Breast epithelium (tissue), 4 donors: ENCODE results near the gene GSG1. TPM values are rescaled to one million over a fixed set of nuclear protein-coding genes. Genes with fewer than 3 reads are reported as not detected.
"Not testable (repeated sequence)": the region's sequence is repeated elsewhere in the genome, so short reads cannot be mapped to it uniquely, and the experiment has no call there.

Source experiments
- DNase-seq, 2 donors: peaks; one replicate each; pipeline ENCODE4 v3.0.0-alpha.2; 2019; ENCODE audit warnings: low spot score in 2 of 2
- H3K27ac ChIP-seq, 2 donors: fragments of 200-600 bp; sonication (generic) in 1 of 2; one replicate each; pipeline ENCODE4 v1.5.1; 2016 to 2019; ENCODE audit warnings: mild to moderate bottlenecking in 1 of 2
- H3K27me3 ChIP-seq, 2 donors: fragments of 200-600 bp; sonication (generic) in 1 of 2; one replicate each; pipeline versions ENCODE4 v1.5.1 to v1.6.0; 2017 to 2019; ENCODE audit warnings: control low read depth in 1 of 2, mild to moderate bottlenecking in 1 of 2
- H3K36me3 ChIP-seq: fragments of 200-600 bp; one replicate; pipeline ENCODE4 v1.5.1; 2019
- H3K4me1 ChIP-seq, 2 donors: fragments of 200-600 bp; sonication (generic); one replicate each; pipeline ENCODE4 v1.5.1; 2016 to 2019; ENCODE audit warnings: control low read depth in 1 of 2
- H3K4me3 ChIP-seq, 3 donors: fragments of 200-600 bp; sonication (generic); 1 replicate in 2 of 3; 2 replicates in 1 of 3; pipeline ENCODE4 v1.5.1; 2016 to 2019; ENCODE audit warnings: mild to moderate bottlenecking in 3 of 3, moderate library complexity in 2 of 3
- H3K9me3 ChIP-seq, 2 donors: fragments of 200-600 bp; sonication (generic) in 1 of 2; one replicate each; pipeline ENCODE4 v1.5.1; 2016 to 2019; ENCODE audit warnings: control low read depth in 1 of 2
- CTCF ChIP-seq, 3 donors: fragments of 450-650 bp; IDR thresholded peaks; one replicate each; pipeline ENCODE4 v1.5.1; 2016 to 2017; ENCODE audit warnings: antibody characterized with exemption in 3 of 3, mild to moderate bottlenecking in 3 of 3, moderate library complexity in 3 of 3
- POLR2A ChIP-seq: fragments of 450-650 bp; IDR thresholded peaks from one replicate; pipeline ENCODE4 v1.6.1; 2016; ENCODE audit warnings: antibody characterized with exemption, mild to moderate bottlenecking, moderate library complexity
- POLR2AphosphoS5 ChIP-seq, 3 donors: sonication (generic); formaldehyde crosslinking; IDR thresholded peaks; one replicate each; pipeline ENCODE4 v1.6.1; 2017; ENCODE audit warnings: antibody characterized with exemption in 3 of 3
- intact Hi-C: fragments of 100-400 bp; cut with DNase I; formaldehyde crosslinking; loops from one replicate; pipeline ENCODE4 v1.15.1; 2023; ENCODE audit warnings: low total_unique reads
- total RNA-seq, 3 donors: library from RNA; depleted of rRNA; stranded (reverse); fragments of >200 nt; gene quantifications; one replicate each; pipeline ENCODE4 v1.1.0, GENCODE V29; 2016

The GSG1 gene
- total RNA-seq, 3 donors from 2014 or later, result not detected

- no peak for DNase-seq
- no peak overlapping the region for H3K4me3 ChIP-seq
- no peaks in the 10 kb centered on the region for H3K9me3 ChIP-seq
- intact Hi-C loops, result no loop called here
- H3K27me3 ChIP-seq, result no peaks in the 10 kb centered on the region
- H3K27ac ChIP-seq, result no peak overlapping the region
- TF ChIP-seq POLR2A, result no peak
- TF ChIP-seq CTCF (IDR thresholded peaks at IDR 0.05), result no peak
- TF ChIP-seq POLR2AphosphoS5 (IDR thresholded peaks at IDR 0.05), result no peak
- no peaks in the 10 kb centered on the region for H3K4me1 ChIP-seq
- no peaks in the 10 kb centered on the region for H3K36me3 ChIP-seq
These were observed 37.5 kb downstream of the GSG1 start for GRCh38 chr12:13066014-13066413.

- TF ChIP-seq POLR2A, result no peak
- no peak for TF ChIP-seq CTCF (IDR thresholded peaks at IDR 0.05)
- TF ChIP-seq POLR2AphosphoS5 (IDR thresholded peaks at IDR 0.05), result no peak
- no peak for DNase-seq
- no peak overlapping the region for H3K4me3 ChIP-seq
- H3K27me3 ChIP-seq, result no peaks in the 10 kb centered on the region
- no peaks in the 10 kb centered on the region for H3K4me1 ChIP-seq
- H3K9me3 ChIP-seq, result no peaks in the 10 kb centered on the region
- peak overlapping the region in 1 of 2 donors; percentile 38 for H3K27ac ChIP-seq
- no peaks in the 10 kb centered on the region for H3K36me3 ChIP-seq
- intact Hi-C loops, result no loop called here
These were observed 40.8 kb downstream of the GSG1 start for GRCh38 chr12:13062669-13063068.

DNA sequence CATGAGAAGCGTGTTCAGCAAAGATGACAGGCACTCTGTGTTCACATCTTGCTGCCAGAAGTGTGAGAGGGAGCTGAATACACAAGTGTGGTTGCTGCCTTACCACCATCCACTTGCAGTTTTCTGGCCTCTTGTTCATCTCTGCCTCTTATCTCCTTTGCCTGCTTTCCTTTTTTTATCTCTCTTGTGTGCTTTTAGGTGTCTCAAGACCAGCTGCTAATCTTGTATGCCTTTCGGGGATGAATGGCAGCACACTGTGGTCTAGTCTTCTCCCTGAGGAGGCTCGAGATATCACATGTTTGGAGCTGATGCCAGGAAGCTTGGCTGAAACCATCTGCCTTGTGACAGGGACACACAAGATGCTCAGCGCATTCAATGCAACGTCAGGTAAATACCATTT lies 42.1 kb downstream of the GSG1 start:
- no peaks in the 10 kb centered on the region for H3K36me3 ChIP-seq
- TF ChIP-seq POLR2AphosphoS5 (IDR thresholded peaks at IDR 0.05) (no peak), POLR2A (no peak), CTCF (IDR thresholded peaks at IDR 0.05) (no peak)
- intact Hi-C loops, result no loop called here

GRCh38 chr12:13060581-13060980 lies 42.9 kb downstream of the GSG1 start:
- no peak for DNase-seq
- H3K27me3 ChIP-seq, result no peaks in the 10 kb centered on the region
- no peaks in the 10 kb centered on the region for H3K36me3 ChIP-seq
- intact Hi-C loops, result no loop called here
- H3K4me1 ChIP-seq, result no peaks in the 10 kb centered on the region
- no peak overlapping the region for H3K27ac ChIP-seq
- H3K4me3 ChIP-seq, result no peak overlapping the region
- no peaks in the 10 kb centered on the region for H3K9me3 ChIP-seq
- TF ChIP-seq POLR2AphosphoS5 (IDR thresholded peaks at IDR 0.05) (no peak), POLR2A (no peak), CTCF (IDR thresholded peaks at IDR 0.05) (no peak)

More for the DNA sequence above, 42.1 kb downstream of the GSG1 start:
- no peak for DNase-seq
- Histone ChIP-seq H3K4me3 (no peak overlapping the region), H3K27ac (peak overlapping the region; percentile 22 to 38), H3K9me3 (no peaks in the 10 kb centered on the region), H3K4me1 (no peaks in the 10 kb centered on the region), H3K27me3 (no peaks in the 10 kb centered on the region)

DNA sequence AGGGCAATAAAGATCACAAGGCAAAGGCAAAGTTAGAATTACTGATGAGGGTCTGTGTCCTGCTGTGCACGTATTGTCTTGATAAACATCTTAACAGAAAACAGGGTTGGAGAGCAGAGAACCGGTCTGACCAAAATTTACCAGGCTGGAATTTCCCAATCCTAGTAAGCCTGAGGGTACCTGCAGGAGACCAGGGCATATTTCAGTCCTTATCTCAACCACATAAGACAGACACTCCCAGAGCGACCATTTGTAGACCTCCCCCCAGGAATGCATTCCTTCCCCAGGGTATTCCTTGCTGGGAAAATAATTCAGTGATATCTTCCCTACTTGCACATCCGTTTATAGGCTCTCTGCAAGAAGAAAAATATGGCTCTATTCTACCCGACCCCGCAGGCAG lies 49.9 kb downstream of the GSG1 start:
- H3K9me3 ChIP-seq, H3K27me3 ChIP-seq, H3K4me1 ChIP-seq, DNase-seq, H3K36me3 ChIP-seq, H3K4me3 ChIP-seq, H3K27ac ChIP-seq, intact Hi-C loops: not testable (repeated sequence)

DNA sequence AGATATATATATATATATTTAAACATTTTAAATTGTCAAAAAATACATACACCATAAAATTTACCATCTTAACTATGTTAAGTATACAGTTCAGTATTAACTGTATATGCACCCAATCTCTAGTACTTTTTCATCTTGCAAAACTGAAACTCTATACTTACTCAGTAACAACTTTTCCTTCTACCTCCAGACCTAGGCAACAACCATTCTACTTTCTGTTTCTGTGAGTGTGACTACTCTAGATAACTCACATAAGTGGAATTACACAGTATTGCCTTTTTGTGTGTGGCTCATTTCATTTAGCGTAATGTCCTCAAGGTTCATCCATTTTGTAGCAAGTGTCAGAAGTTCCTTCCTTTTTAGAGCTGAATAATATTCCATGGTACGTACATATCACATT lies 51.0 kb downstream of the GSG1 start:
- Histone ChIP-seq H3K27me3 (no peaks in the 10 kb centered on the region), H3K27ac (no peak overlapping the region), H3K4me1 (no peaks in the 10 kb centered on the region), H3K36me3 (no peaks in the 10 kb centered on the region), H3K4me3 (no peak overlapping the region), H3K9me3 (peaks cover 0 to 3% of the 10 kb centered on the region in 2 donors)
- DNase-seq, result no peak
- TF ChIP-seq POLR2A (no peak), CTCF (IDR thresholded peaks at IDR 0.05) (no peak), POLR2AphosphoS5 (IDR thresholded peaks at IDR 0.05) (no peak)
- intact Hi-C loops, result no loop called here
